HL-60 (cell line): ENCODE measurements around the gene CDC25B.
"Not testable (repeated sequence)": the region's sequence is repeated elsewhere in the genome, so short reads cannot be mapped to it uniquely, and the experiment has no call there.

Experiments
- POLR2AphosphoS5 ChIP-seq: IDR thresholded peaks from 2 replicates; pipeline ENCODE4 v1.6.1; 2012; ENCODE audit warnings: low read depth
- TF ChIP-seq, protein P1 (sequence below): IDR thresholded peaks from one replicate; pipeline ENCODE4 v1.5.1; 2011; ENCODE audit warnings: low read length, control low read depth, inconsistent platforms; ENCODE audit not compliant: insufficient read depth
- TF ChIP-seq, protein P2 (sequence below): IDR thresholded peaks from 2 replicates; pipeline ENCODE4 v1.6.1; 2012; ENCODE audit warnings: low read depth; ENCODE audit not compliant: insufficient replicate concordance

DNA sequence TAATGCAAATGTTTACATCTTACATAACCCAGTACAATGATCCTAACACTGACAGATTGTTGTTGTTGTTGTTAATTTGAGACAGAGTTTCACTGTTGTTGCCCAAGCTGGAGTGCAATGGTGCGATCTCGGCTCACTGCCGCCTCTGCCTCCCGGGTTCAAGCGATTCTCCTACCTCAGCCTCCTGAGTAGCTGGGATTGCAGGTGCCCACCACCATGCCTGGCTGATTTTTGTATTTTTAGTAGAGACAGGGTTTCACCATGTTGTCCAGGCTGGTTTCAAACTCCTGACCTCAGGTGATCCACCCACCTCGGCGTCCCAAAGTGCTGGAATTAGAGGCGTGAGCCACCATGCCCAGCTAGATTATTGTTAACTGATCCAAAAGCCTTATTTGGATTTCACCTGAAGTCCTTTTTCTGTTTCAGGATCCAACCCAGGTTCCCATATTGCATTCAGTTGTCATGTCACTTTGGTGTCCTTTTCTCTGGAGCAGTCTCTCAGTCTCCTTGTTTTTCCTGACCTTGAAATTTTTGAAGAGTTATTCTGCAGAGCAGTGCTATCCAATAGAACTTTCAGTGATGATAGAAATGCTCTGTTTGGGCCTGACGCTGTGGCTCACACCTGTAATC lies 48.0 kb downstream of the CDC25B start:
- TF ChIP-seq, protein P1, sequence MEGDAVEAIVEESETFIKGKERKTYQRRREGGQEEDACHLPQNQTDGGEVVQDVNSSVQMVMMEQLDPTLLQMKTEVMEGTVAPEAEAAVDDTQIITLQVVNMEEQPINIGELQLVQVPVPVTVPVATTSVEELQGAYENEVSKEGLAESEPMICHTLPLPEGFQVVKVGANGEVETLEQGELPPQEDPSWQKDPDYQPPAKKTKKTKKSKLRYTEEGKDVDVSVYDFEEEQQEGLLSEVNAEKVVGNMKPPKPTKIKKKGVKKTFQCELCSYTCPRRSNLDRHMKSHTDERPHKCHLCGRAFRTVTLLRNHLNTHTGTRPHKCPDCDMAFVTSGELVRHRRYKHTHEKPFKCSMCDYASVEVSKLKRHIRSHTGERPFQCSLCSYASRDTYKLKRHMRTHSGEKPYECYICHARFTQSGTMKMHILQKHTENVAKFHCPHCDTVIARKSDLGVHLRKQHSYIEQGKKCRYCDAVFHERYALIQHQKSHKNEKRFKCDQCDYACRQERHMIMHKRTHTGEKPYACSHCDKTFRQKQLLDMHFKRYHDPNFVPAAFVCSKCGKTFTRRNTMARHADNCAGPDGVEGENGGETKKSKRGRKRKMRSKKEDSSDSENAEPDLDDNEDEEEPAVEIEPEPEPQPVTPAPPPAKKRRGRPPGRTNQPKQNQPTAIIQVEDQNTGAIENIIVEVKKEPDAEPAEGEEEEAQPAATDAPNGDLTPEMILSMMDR, result not testable (repeated sequence)
- not testable (repeated sequence) for TF ChIP-seq POLR2AphosphoS5
- TF ChIP-seq, protein P2, sequence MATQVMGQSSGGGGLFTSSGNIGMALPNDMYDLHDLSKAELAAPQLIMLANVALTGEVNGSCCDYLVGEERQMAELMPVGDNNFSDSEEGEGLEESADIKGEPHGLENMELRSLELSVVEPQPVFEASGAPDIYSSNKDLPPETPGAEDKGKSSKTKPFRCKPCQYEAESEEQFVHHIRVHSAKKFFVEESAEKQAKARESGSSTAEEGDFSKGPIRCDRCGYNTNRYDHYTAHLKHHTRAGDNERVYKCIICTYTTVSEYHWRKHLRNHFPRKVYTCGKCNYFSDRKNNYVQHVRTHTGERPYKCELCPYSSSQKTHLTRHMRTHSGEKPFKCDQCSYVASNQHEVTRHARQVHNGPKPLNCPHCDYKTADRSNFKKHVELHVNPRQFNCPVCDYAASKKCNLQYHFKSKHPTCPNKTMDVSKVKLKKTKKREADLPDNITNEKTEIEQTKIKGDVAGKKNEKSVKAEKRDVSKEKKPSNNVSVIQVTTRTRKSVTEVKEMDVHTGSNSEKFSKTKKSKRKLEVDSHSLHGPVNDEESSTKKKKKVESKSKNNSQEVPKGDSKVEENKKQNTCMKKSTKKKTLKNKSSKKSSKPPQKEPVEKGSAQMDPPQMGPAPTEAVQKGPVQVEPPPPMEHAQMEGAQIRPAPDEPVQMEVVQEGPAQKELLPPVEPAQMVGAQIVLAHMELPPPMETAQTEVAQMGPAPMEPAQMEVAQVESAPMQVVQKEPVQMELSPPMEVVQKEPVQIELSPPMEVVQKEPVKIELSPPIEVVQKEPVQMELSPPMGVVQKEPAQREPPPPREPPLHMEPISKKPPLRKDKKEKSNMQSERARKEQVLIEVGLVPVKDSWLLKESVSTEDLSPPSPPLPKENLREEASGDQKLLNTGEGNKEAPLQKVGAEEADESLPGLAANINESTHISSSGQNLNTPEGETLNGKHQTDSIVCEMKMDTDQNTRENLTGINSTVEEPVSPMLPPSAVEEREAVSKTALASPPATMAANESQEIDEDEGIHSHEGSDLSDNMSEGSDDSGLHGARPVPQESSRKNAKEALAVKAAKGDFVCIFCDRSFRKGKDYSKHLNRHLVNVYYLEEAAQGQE, result not testable (repeated sequence)
